ENCODE results near the gene SLC26A6. TPM values are rescaled to one million over a fixed set of nuclear protein-coding genes. Genes with fewer than 3 reads are reported as not detected.

The SLC26A6 gene
- total RNA-seq, 1 experiment from 2014 or later: 58.9 TPM

GRCh38 chr3:48651771-48652170, 16.5 kb upstream of the SLC26A6 start:
- Mint-ChIP-seq H3K36me3 (peaks cover 22% of the 10 kb centered on the region), H3K27me3 (ENCODE audit: low read depth) (peaks cover 4% of the 10 kb centered on the region; the same call in 1 of the 2 replicates), H3K4me1 (peaks cover 8% of the 10 kb centered on the region), H3K27ac (no peak overlapping the region), H3K4me3 (no peak overlapping the region), H3K9me3 (no peaks in the 10 kb centered on the region)
- TF ChIP-seq GTF2I (CRISPR knock-in tag; conservative IDR thresholded peaks at IDR 0.05) (no peak), ZNF423 (CRISPR knock-in tag; IDR thresholded peaks at IDR 0.05) (no peak), USF1 (CRISPR knock-in tag; IDR thresholded peaks at IDR 0.05) (no peak), ZNF121 (CRISPR knock-in tag; IDR thresholded peaks at IDR 0.05) (no peak), TP53 (CRISPR knock-in tag; IDR thresholded peaks at IDR 0.05) (no peak), SMAD3 (CRISPR knock-in tag; IDR thresholded peaks at IDR 0.05; ENCODE audit: borderline replicate concordance) (no peak), STAT6 (CRISPR knock-in tag; conservative IDR thresholded peaks at IDR 0.05; ENCODE audit: low read depth) (no peak), NFYB (CRISPR knock-in tag; conservative IDR thresholded peaks at IDR 0.05; ENCODE audit: low read depth) (no peak), NR1H2 (CRISPR knock-in tag; IDR thresholded peaks at IDR 0.05) (no peak)
- DNase-seq (ENCODE audit: low spot score) (no peak), ATAC-seq (no peak)
- CTCF ChIA-PET: interaction anchor here (0.7 to 1.4 kb wide), 3 partner anchors 12 to 216 kb away, joined by 3 read pairs; no protein-coding TSS in a partner anchor
- POLR2A ChIA-PET: no interaction called here

- ATAC-seq (no peak), DNase-seq (ENCODE audit: low spot score) (no peak)
- Mint-ChIP-seq H3K4me3 (no peak overlapping the region), H3K9me3 (no peaks in the 10 kb centered on the region), H3K27ac (no peak overlapping the region), H3K27me3 (ENCODE audit: low read depth) (peaks cover 4% of the 10 kb centered on the region; the same call in 1 of the 2 replicates), H3K36me3 (peaks cover 25% of the 10 kb centered on the region), H3K4me1 (peaks cover 5% of the 10 kb centered on the region)
- TF ChIP-seq FOXJ3 (CRISPR knock-in tag; IDR thresholded peaks at IDR 0.05; ENCODE audit: borderline replicate concordance) (no peak), ZNF425 (CRISPR knock-in tag; conservative IDR thresholded peaks at IDR 0.05) (no peak), ZBTB21 (CRISPR knock-in tag; IDR thresholded peaks at IDR 0.05; ENCODE audit: borderline replicate concordance) (no peak), ZNF416 (CRISPR knock-in tag; IDR thresholded peaks at IDR 0.05) (no peak), SMAD4 (CRISPR knock-in tag; IDR thresholded peaks at IDR 0.05) (no peak), GABPB1 (CRISPR knock-in tag; IDR thresholded peaks at IDR 0.05) (no peak), AR (CRISPR knock-in tag; IDR thresholded peaks at IDR 0.05) (no peak), ESRRA (CRISPR knock-in tag; IDR thresholded peaks at IDR 0.05; ENCODE audit: borderline replicate concordance) (no peak)
- TF ChIP-seq, protein P1, sequence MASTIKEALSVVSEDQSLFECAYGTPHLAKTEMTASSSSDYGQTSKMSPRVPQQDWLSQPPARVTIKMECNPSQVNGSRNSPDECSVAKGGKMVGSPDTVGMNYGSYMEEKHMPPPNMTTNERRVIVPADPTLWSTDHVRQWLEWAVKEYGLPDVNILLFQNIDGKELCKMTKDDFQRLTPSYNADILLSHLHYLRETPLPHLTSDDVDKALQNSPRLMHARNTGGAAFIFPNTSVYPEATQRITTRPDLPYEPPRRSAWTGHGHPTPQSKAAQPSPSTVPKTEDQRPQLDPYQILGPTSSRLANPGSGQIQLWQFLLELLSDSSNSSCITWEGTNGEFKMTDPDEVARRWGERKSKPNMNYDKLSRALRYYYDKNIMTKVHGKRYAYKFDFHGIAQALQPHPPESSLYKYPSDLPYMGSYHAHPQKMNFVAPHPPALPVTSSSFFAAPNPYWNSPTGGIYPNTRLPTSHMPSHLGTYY (CRISPR knock-in tag; IDR thresholded peaks at IDR 0.05): no peak
- TF ChIP-seq, protein P2, sequence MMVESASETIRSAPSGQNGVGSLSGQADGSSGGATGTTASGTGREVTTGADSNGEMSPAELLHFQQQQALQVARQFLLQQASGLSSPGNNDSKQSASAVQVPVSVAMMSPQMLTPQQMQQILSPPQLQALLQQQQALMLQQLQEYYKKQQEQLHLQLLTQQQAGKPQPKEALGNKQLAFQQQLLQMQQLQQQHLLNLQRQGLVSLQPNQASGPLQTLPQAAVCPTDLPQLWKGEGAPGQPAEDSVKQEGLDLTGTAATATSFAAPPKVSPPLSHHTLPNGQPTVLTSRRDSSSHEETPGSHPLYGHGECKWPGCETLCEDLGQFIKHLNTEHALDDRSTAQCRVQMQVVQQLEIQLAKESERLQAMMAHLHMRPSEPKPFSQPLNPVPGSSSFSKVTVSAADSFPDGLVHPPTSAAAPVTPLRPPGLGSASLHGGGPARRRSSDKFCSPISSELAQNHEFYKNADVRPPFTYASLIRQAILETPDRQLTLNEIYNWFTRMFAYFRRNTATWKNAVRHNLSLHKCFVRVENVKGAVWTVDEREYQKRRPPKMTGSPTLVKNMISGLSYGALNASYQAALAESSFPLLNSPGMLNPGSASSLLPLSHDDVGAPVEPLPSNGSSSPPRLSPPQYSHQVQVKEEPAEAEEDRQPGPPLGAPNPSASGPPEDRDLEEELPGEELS (CRISPR knock-in tag; IDR thresholded peaks at IDR 0.05): no peak
- POLR2A ChIA-PET: no interaction called here
- CTCF ChIA-PET: interaction anchor here (1.4 kb wide), 1 partner anchor 15 kb away, joined by 3 read pairs; no protein-coding TSS in a partner anchor
Measured at GRCh38 chr3:48650723-48651122, 15.5 kb upstream of the SLC26A6 start.

Measured in WTC11 (cell line).